HG03196 (cell line): Measurements from ENCODE around the gene CELF4.

Experiments used
- ATAC-seq: cut with Tn5 transposase; IDR thresholded peaks from one replicate; pipeline ENCODE4 v1.9.1; 2021; ENCODE audit not compliant: unreplicated experiment

CELF4 gene

DNA sequence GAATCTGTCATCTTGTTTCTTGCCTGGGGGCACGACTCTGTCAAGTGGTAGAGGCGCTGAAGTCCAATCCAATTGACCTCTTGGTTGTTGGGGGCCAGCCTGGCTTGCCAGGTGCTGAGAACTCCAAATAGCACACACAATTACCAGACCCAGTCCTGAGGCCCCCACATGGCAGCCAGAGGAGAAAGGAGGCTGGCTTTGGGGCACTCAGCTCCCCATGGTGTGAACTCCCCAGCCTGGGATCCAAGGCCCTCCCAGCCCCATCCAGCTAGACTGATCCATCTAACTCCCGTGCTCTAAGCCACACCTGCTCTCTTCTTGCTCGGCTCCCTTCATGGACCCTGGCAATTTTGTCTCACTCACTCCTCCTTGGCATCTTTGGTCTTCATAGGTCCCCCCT, 170.0 kb downstream of the CELF4 start:
- no peak for ATAC-seq

DNA sequence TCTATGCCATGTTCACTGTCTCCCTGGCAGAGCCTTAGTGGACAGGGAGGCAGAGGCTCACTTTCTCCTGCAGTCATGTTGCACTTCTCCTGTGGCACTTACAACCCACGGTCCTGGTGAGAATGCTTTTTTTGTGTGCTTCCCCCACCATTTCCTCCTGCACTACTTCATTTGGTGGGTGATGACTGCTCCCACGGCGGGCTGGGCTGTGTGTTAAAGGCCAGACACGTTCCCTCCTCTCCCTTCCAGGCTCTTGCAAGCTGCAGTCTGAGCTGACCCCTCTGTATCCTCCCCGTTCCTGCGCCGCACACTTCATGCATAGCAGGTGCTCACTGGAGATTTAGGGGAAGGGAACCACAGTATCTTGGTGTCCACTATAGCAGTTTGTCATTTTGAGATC, 170.5 kb downstream of the CELF4 start:
- no peak for ATAC-seq

DNA sequence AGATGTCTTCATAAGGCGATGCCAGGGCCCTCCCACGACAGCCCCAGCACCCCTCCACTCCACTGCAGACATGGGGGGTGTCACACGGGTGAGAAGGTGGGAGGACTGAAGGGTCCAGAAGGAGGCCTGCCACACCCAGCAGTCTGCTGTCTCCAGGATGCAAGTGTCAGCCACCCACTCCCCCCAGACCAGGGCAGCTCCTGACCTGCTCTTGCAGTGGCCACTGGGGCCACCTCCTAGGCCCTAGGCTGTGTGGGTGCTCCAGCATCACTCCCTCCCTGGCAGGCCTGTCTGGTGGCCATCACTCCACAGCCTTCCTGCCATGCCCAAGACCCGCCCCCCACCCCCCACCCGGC, 171.0 kb downstream of the CELF4 start:
- ATAC-seq = no peak

DNA sequence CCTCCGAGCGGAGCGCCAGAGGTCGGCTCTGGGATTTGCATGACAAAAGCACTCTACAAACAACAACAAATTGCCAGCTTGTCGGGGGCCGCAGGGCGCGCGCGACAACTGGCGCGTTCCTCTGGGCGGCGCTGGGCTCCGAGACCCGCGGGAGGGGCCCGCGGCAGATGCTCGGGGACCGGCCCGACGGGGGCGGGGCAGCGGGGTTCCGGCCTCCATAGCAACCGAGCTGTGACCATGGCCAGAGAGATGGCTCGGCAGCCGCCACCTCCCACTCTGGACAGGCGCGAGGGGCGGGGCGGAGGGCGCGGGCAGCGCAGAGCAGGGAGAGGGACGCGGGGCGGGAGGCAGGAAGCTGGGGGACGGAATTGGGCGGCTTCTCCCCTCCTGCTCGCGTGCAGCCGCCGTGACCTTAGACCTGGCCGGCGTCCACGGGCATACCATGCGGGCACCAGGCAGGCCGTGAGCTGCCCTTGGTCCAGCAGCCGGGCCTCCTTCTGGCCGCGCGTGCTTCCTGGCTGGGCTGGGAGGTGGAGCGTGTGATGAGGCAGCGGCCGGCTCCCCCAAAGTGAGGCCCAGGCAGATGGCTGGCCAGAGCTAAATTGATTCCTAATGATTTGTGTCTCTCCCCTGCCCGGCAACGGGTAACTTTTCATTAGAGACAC, 171.5 kb downstream of the CELF4 start:
- ATAC-seq = no peak

DNA sequence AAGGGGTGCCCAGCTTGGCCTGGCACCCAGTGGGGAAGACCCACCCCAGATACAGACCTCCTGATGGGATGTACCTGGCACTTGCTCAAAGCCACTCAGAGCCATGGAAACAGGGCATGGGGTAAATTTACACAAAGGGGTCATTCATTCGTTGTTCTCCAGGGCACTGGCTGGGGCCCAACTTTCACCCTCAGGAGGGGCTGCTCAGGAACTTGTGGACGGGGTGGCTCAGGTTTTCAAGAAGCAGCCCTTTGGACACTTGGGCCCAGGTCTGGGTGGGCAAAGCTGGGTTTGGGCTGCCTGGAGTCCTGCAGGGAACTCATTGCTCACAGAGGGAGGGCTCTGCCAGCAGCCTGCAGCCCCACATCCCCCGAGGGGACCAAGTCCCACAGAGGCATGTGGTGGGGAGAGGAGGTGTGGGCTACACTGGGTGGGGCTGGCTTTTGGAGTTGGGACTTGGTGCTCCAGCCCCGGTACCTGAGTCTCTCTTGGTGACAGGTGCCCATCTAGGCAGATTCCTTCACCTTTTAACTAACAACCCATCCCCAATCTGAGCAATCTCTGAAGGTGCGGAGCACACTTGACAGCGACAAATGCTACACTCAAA, 172.3 kb downstream of the CELF4 start:
- no peak for ATAC-seq

DNA sequence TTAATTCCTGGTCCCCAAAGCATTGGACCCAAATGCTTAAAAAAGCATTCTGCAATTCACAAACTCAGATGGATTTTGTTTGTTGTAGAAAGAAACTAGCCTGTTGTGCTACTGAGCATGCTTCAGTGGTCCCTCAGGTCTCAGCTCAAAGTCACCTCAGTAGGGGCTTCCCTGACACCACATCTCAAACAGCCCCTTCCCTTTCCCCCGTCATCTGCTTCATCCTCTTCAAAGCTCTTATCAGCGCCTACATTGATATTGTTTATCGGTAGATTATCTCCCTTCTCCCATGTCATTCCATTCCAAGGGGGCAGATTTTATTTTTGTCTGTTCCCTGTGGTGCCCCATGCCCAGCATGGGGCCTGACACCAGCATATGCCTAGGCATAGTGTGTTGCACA, 172.9 kb downstream of the CELF4 start:
- no peak for ATAC-seq

DNA sequence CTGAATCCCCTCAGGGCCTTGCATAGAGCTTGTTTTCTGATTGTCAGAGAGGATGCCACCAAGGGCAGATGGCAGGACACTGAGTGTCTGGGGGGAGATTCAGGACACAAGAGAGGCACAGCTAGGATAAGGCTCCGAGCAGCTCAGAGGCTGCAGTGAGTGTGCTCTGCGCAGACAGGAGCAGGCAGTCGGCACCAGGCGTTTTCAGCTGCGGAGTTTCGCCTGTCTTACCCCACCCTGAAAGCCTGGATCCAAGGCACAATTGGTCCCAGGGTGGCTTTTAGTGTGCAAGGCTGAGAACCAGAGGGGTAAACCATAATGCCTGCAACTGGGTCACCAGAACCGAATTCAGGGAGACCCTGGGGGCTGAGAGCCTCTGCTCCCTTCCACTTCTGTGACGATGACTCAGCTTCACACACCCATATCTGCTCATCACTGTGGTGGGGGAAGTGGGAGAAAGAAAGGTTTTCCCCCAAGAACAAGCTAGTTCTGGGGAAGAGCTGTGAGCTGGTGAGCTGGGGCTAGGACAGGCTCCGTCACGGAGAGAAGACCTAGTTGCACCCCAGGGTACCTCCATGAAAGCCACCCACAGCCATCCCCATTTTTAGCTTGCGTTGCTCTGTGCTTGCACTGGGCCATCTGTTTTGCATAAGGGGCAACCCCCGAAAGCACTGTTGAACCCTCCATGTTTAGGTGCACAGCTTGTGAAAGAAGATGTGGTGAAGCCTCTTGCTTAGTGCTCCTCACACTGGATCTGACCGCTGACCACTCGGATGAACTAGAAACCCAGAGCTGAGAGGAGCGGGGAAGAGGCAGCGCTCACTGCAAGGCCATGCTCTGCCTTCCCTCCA, 173.7 kb downstream of the CELF4 start:
- ATAC-seq = peak; percentile 60

DNA sequence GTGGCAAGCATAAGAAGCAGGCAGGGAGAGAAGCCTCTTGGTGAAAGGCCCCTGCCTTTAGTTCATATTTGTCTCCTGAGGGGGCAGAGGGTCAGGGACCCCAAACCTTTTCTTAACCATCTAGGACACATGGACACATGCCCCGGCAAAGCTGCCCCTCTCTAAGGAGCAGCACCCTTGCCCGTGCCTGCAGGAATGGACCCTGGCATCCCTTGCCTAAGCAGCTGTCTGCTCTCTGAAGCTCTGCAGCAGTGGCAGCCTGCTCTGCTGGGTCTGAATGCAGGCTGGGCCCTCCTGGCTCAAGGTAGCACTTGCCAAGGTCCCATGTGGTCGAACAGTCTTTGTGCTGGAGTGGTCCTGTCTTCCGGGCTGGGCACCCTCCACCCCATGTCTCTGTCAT, 174.4 kb downstream of the CELF4 start:
- no peak for ATAC-seq

DNA sequence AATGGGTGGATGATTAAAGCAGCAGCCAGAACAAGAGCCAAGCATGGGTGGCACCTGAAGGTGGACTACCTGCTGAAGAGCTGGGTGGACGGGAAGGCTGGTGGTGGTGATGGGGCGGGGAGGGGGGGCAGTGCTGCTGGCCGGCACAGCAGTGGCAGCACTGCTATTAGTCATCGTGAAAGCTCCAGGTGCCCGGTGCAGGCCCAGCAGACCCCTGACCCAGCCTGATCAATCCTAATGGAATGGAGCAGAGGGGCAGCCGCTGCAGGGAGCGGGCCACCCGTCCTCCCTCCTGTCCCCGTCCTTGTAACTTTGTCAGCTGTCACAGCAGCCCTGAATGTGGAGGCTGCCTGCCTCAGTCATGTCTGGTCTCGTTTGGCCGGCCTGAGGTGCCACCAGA, 174.9 kb downstream of the CELF4 start:
- no peak for ATAC-seq

DNA sequence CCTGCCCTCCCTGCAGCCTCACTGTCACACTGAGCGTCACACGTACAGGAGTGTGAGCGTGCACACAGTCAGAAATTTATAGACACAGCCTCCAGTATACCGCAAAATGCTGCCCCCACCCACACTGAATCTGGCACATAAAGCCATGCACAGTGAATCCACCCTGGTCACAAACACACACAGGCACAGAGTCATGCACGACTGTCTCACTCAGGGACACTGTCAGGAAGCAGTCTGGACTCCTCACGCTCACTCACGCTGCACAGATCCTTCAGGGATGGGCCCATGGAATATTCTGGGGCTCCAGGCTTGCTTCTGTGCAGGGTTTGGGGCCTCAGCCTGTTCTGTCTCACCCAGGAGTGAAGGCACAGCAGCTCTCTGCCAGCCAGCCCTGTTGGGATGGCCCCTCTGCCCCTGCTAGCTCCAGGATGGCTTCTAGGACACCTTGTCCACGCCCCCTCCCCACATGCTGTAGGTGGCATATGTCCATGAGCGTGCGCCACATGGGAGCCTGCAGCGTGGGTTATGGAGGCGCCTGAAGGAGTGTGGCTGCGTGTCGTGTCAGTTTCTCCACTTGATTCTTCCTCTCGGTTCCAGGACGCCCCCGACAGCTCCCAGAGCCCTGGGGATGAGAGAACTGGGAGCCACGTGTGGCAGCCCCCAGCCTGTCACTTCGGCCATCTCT, 175.8 kb downstream of the CELF4 start:
- no peak for ATAC-seq

DNA sequence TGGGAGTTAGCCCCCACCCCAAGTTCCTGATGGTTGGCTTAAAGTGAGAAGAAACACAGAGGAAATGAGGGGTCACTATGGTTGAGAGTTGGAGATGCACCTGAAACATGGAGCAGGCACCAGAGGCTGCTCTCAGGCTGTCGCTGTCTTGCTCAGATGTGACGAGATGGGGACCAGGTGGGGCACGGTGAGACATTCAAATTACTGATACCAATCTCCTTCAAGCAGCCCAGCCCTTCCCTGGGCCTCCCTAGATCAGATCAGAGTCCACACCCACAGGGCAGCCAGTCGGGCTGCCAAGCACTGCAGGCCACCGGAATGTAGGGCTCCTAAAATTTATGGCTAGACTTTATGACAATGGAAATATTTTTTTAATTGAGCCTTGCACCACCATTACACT, 176.6 kb downstream of the CELF4 start:
- ATAC-seq = no peak

DNA sequence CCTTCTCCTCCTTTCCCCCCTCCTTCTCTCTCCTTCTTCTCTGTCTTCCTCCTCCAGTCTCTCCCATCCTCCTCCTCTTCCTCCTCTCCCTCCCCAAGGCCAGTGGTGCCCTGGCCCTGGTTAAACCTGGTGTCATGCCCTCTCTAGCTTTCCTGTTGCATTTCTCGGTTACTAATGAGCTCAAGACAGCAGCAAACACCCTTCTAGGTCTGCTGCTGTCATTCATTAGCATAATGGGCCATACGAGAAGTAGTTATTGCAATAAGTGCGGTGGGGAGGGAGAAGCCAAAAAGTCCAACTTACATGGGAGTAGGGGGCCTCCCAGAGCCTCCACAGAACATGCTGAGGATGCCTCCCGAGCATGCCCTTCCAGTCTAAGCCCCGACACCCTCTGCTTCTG, 177.2 kb downstream of the CELF4 start:
- ATAC-seq = no peak

DNA sequence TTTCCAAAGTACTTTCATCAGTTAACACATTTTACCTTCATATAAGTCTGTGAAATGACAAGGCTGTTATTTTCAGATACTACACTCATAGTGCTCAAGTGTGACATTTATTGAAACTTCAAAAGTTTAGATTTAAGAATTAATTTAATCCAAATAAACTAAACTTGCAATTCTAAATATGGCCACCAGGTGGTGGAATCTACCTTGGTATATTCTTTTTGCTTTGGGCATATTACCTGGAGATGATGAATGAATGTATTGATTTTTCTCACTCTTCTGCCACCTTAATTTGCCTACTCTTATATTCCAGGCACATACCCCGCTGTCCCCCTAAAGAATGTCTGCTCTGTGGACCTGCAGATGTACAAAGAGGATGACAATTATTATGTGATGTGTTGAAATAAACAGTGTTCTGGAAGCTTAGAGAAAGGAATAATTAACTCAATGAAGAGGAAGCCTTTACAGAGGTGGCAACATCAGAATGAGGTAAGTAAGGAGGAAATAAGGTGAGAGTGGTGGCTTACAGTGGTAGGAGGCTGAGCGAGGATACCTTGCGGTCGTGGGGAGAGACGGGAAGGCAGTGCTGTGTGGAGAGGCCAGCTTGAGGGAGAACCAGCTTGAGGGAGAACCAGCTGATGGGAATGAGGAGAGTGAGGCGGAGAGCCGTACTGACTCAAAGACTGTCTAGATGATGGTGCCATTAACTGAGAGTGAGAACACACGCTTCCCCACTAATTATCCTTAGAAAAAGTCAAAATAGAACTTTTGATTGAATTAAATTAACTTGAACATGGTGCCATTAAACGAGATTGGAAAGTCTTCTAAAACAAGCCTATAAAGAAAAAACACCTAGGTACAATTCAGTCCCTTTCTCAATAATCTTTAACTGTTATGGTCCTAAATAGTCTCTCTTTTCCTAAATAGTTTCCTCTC, 179.5 kb downstream of the CELF4 start:
- no peak for ATAC-seq

DNA sequence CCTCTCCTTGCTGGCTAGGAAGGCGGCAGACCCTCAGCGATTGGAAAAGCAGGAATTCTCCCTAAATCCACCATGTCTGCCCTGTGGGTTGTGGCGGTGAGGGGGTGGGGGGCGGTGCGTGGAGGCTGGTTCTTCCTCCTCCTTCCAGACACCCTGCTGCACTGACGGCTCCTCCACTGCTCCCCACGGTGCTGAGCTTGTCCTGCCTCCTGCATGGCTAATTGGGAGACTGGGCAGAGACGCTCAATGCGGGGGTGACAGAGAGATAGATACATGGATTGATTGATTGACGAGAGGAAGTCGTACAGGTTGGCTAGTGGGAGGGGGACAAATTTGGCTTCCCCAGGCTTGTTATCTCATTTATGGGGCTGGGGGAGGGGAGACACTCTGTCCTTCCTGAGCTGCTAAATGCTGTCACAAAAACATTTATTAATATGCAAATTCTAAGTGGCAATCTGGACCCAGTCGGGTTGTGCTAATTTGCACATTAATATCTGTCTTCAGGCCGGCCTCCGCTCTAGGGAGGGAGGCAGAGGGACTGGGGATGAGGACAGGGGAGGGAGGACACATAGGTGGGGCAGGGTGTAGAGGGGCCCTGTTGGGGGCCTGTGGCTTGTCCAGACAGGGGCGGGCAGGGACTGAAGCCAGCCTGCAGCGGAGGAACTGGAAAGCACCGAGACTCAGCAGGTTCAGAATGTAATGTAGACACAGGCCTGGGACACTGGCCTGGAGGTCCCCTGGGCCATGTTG, 181.6 kb downstream of the CELF4 start:
- ATAC-seq = no peak

DNA sequence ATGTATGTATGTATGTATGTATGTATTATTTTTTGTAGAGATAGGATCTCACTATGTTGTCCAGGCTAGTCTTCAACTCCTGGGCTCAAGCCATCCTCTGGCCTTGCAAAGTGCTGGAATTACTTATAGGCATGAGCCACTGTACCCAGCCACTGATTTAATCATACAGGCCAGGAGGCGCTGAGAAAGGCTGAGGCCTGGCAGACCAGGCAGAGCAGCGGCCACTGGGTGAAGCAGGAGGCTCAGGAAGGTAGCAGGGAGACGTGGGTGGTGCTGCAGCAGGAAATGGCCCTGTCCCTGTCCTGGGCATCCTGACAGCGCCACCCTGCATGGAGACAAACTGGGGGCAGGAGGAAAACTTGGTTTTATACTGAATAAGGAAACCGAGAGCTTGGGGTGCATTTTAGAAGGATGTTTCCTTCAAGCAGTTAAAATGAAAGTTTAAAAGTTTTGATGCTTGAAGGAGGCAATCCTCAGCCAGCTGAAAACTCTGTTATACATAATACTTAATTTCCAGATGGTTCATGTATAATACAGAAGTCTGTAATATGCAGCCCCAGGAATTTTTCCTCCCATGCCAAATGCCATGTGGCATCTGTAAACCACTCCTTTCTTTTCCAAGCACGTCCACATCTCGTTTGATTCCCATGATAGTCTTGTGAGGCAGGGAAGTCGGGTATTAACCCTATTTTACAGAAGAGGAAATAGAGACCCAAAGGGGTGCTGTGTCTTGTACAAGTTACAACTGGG, 182.4 kb downstream of the CELF4 start:
- no peak for ATAC-seq

DNA sequence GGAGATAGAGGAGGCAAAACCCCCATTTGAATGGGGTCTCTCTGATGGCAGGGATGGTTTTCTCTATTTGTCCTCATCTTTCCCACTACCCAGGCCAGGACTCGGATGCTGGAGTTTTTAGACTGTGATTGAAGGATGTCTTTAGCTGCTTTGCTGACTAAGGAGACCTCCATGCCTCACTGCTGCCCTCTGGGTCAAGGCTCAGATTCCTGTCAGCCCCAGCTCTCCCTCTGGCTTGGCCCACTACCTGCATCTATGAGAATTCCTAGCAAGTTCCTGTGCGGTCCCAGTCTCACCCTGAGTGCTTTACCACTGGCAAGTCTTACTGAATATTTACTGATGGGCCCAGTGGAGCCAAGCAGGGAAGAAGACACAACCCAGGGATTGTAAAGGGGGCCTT, 184.0 kb downstream of the CELF4 start:
- no peak for ATAC-seq

DNA sequence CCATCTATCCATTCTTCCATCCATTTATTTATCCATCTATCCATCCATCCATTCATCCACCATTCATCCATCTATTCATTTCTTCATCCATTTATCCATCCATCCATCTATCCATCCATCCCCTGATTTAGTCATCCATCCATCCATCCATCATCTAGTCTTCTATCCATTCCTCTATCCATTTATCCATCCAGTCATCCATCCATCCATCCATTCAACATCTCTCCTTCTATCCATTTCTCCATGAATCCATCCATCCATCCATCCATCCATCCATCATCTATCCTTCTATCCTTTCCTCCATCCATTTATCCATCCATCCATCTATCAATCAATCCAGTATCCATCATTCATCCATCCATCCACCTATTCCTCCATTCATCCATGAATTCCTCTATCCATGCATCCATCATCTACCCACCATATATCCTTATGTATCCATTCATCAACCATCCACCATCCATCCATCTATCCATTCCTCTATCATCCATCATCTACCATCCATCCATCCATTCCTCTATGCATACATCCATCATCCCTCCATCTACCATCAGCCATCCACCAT, 185.0 kb downstream of the CELF4 start:
- no peak for ATAC-seq

DNA sequence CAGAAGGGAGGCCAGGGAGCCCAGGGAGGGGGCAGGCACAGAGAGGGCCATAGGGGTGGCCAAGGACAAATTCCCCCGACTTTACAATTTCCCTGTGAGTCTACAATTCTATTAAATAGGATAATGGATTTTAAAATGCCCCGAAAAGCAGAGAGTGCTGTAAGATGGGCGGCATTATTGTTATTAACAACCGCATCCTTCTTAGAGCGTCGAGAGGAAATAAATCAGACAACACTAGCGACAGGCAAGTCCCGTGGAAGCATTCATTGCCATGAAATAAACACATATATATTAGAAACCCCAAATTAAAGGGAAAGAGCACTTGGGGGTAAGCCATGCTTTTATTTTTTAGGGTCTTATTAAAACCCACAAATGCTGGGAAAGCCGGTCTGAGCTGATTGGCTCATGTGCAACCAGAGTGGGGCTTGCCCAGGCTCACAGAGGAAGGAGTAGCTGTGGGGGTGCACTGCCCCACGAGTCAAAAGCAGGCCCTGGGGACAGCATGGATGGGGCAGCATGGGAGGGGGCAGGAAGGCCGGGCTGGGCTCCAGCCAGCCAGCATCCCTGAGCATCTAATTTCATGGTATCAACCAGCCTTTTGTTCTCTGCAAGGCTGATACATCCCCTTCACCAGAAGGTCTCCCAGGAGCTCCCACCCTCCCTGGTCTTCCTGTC, 187.1 kb downstream of the CELF4 start:
- no peak for ATAC-seq
